Right lung (tissue), 5 donors: ENCODE results near the gene NABP2. TPM values are rescaled to one million over a fixed set of nuclear protein-coding genes. Genes with fewer than 3 reads are reported as not detected.
A peak's percentile ranks its signal among the peaks of the same experiment; 100 is the strongest.
"Not testable (repeated sequence)": the region's sequence is repeated elsewhere in the genome, so short reads cannot be mapped to it uniquely, and the experiment has no call there.

ENCODE experiments used
- DNase-seq, 2 donors: peaks; one replicate each; pipeline ENCODE4 v3.0.0-alpha.2; 2013
- polyA plus RNA-seq, 5 donors: library from polyadenylated mRNA; unstranded; fragments of 120-200 nt; gene quantifications; one replicate each; pipeline versions ENCODE4 v1.2.1 to v1.2.3, GENCODE V29; 2013; ENCODE audit warnings: inconsistent platforms in 1 of 5, low replicate concordance in 1 of 5; ENCODE audit not compliant: insufficient read length in 5 of 5, insufficient read depth in 1 of 5

Gene NABP2
- polyA plus RNA-seq, 5 donors, result 24.6 to 31.3 (median 25.6) TPM

GRCh38 chr12:56241424-56242303 is 17.5 kb downstream of the NABP2 start:
- DNase-seq, result no peak

GRCh38 chr12:56242986-56243385 is 18.8 kb downstream of the NABP2 start:
- DNase-seq, result no peak

- peak; percentile 29 to 30 for DNase-seq
Observed at GRCh38 chr12:56243731-56244181, 19.6 kb downstream of the NABP2 start.

DNA sequence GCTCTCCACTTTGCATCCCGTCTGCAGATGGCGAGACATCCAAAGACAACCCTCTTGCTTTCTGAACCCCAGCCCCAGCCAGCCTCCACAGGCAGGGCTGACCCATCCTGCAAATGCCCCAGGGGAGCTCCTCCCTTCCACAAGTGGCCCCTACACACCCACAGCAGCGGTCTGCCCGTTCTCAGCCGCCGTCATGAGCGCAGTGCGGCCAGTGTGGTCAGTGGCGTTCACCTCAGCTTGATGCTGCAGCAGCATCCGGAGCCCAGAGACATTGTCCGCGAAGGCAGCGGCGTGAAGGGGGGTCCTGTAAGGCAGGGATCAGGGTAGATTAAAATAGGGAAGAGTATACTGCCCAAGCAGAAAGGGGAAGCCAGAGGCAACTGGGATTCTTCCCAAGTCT is 20.4 kb downstream of the NABP2 start:
- DNase-seq, result no peak

DNA sequence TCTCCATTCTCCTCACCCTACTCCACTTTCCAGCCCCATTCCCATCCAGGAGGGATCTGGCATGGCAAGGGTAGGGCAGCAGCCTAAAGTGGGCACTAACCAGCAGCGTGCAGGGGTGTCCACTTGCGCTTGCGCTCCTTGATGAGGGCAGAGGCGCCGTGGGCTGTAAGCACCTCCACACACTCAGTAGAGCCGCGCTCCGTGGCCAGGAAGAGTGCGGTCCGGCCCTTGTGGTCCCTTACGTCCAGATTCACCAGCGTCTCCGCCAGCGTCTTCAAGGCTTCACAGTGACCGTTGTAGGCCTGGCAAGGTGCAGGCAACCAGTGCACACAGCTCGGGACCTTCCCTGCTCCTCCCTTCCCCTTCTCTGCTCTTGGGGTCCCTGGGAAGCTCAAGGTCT is 23.8 kb downstream of the NABP2 start:
- DNase-seq, result no peak

GRCh38 chr12:56248711-56249110 is 24.6 kb downstream of the NABP2 start:
- no peak for DNase-seq

DNA sequence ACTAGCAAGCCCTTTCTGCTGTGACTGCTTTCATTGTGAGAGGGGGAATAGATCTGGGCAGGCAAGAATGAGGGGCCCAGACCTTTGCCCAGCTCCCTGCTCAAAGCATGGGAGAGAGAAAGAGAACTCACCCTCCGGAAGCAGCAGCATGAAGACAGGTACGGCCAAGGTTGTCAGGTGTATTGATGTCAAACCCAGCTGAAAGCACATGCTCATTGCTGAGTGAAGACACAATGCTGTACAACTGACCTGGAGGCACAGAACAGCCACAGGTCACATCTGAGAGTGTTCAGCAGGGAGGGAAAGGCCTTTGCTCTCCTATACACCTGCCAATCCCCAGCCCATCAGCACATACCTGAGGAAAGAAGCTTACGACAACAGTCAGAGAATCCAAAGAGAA is 28.5 kb downstream of the NABP2 start:
- DNase-seq, result no peak

- no peak for DNase-seq
Observed at GRCh38 chr12:56253091-56253490, 28.9 kb downstream of the NABP2 start.

- no peak for DNase-seq
Observed at GRCh38 chr12:56255671-56256070, 31.5 kb downstream of the NABP2 start.

DNA sequence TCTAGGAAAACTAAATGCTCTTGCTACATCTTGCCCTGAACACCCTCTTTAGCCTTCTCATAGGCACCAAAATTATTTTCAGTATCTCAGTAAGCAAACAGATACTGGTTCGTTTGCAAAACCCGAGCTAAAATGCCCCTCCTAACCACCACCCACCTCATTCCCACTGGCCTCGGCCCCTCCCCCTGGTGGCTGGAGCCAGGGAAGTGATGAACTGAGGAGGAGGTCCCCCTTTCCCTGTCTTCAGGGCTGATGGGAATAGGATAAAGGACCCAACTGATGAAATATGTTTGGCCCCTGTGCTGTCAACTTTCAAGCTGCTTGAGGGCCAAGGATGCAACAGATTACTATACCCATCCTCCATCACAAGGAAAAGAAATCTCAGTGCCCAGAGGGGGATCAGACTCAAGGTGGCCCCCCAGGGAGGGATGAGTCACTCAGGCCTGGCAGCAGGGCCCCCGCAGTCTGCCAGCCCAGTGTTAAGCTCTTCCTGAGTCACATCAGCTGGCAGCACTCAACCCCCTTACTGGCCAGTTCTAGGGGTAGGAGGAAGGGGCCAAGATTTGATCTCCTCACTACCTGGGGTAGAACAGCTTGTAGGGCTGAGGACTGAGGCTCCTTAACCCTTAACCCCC is 32.3 kb downstream of the NABP2 start:
- DNase-seq, result no peak

DNA sequence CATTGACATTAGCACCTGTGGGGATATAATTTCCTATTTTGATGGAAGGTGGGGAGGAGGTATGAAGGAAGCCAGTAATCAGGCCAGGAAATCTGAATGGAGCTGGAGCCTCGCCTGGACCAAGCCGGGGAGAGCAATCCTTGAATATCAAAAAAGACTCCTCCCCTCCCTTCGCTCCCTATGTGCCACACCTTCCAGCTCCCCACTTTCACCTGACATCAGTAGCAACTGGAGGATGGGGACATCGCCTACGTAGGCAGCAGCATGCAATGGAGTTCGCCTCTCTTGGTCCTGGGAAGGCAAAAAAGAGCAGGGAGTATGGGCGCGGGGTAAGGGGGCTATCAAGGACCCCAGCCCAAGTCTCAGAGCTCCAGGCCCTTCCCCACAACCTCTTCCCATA is 32.9 kb downstream of the NABP2 start:
- no peak for DNase-seq

DNA sequence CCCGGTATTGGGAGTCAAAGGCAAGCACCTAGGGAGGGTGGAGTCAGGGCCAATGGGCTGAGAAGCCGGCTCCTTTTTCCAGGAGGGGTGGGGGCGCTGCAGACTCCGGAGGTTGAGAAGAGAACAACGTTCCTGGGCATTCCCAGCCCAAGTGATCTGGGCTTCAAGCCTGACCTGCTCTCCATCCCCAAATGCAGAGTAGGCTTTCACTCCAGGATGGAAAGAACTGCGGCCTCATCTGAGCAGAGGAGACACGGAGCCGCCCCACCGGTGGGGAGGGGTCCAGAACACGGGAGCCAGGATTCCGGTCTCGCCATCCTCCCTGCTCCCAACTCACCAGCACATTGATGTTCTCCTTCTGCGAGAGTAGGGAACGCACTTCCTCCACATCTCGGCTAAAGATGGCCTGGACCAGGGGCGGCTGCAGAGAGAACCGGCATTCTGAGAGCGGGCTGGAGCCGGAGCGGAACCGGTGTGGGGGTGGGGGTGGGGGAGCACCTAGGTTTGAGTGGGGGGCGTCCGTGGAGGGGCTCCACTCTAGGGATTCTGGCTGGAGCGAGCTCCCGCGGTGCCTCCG is 33.4 kb downstream of the NABP2 start:
- no peak for DNase-seq

DNA sequence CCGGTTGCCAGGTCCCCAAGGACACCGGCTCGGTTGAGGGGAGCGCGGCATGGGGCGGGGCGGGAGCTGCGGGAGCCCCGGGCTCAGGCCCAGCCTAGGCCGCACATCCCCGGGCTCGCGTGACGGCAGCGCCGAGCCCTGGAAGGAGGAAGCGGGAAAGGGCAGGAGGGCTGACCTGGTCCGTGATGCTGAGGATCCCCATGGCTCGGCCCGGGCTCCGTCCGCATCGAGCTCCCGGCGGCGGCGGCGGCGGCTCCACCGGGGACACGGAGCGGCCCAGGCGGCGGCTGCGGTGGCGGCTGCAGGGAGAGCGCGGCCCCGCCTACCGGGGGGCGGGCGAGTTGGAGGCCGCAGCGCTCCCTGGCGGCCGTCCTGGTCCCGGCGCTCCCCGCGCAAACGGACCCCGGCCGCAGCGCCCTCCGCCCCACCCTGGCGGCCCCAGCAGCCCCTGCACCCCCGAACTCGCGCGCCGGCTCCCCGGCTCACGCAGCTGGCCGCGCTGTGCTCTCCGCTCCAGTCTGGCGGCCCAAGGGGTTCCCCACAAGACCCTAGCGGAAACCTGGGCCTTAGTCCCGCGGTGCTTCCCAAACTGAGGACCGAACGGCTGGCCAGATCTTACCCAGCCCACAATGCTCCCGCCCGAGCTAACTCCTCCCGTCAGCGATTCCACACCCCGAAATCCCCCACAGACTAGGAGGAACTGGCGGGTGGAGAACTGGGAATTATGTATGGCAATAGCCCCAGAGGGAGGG is 34.1 kb downstream of the NABP2 start, which contains the start of gene ANKRD52:
Gene ANKRD52 (minus strand): TSS at position 317 of the 752 bp plus-strand sequence. CDS start 115 bp downstream, at position 202.
- DNase-seq, result peak; percentile 81 to 85

- DNase-seq, result no peak
Observed at GRCh38 chr12:56258820-56259183, 34.7 kb downstream of the NABP2 start.

DNA sequence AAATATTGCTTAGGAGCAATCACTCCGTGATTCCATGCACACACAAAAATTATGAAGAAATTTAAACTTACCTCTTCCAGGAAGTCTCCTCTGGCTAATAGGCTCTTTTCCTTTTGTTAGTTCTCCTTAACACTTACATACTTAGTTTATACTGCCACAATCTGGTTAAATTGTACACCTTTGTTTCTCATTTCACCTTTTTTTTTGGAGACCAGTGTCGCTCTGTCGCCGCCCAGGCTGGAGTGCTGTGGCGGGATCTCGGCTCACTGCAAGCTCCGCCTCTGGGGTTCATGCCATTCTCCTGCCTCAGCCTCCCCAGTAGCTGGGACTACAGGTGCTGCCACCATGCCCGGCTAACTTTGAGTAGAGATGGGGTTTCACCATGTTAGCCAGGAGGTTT is 36.2 kb downstream of the NABP2 start:
- DNase-seq, result no peak

GRCh38 chr12:56260921-56261320 is 36.8 kb downstream of the NABP2 start:
- DNase-seq, result no peak

DNA sequence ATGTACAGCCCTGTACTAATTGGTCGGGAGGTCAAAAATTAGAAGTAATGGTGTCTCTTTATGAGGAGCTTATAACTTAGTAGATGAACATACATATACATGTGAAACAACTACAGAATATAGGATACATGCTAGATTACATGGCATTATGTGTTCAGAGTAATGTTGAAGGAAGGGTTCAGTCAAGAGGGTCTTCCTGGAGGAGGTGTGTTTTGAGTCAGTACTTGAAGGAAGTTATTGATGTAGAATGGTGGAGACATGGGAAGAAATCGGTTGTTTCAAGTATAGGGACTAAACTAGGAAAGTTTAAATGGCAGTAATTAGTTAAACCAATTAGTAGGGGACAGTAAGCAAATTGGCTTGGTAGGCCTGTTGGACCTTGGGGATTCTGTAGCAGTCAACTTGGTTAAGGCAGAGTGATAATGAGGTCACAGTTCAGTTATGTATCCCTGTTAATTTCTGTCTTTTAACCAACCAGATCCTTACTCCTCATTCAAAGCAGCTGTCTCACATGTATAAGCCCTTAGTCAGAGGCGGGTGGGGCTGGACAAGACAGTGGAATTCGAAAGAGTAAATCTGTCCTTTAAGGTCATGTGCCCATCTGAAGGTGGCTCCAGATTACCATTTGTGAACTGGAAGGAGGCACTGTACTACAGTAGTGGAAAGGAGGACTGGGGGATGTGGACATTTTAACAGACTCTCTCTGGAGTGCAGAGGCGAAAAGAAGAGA is 37.5 kb downstream of the NABP2 start:
- no peak for DNase-seq

- not testable (repeated sequence) for DNase-seq
Observed at GRCh38 chr12:56262955-56263354, 38.8 kb downstream of the NABP2 start.

GRCh38 chr12:56266068-56266692 is 42.0 kb downstream of the NABP2 start:
- DNase-seq, result not testable (repeated sequence)

- peak; percentile 88 to 89 for DNase-seq
Observed at GRCh38 chr12:56266693-56267442, 42.7 kb downstream of the NABP2 start, which contains the start of gene COQ10A. Gene COQ10A (plus strand): TSS chr12:56266942. CDS start chr12:56267119, 177 bp downstream.
